Coronary artery (tissue), 2 donors: ENCODE results near the gene TGM1.

ENCODE experiments used
- DNase-seq: peaks from one replicate; pipeline ENCODE4 v3.0.0-alpha.2; 2017; ENCODE audit warnings: low spot score
- H3K27ac ChIP-seq, 2 donors: fragments of 200-600 bp; sonication (generic); one replicate each; pipeline ENCODE4 v1.5.1; 2016 to 2019
- H3K4me3 ChIP-seq: fragments of 200-600 bp; sonication (generic); 2 replicates; pipeline ENCODE4 v1.5.1; 2016; ENCODE audit warnings: mild to moderate bottlenecking, moderate library complexity
- CTCF ChIP-seq: fragments of 200-600 bp; sonication (generic); IDR thresholded peaks from one replicate; pipeline ENCODE4 v1.5.1; 2019; ENCODE audit warnings: antibody characterized with exemption

TGM1 gene

GRCh38 chr14:24298892-24299254 is 35.9 kb upstream of the TGM1 start:
- TF ChIP-seq CTCF, result no peak
- Histone ChIP-seq H3K4me3 (peak overlapping the region; percentile 94), H3K27ac (peak overlapping the region; percentile 81 to 92)
- DNase-seq, result no peak

- no peak for TF ChIP-seq CTCF
- Histone ChIP-seq H3K27ac (no peak overlapping the region), H3K4me3 (no peak overlapping the region)
- no peak for DNase-seq
These were observed 34.4 kb upstream of the TGM1 start for GRCh38 chr14:24297190-24297964.

GRCh38 chr14:24296341-24297157 is 33.6 kb upstream of the TGM1 start:
- no peak overlapping the region for H3K27ac ChIP-seq
- peak; percentile 56 for TF ChIP-seq CTCF
- DNase-seq, result no peak
- H3K4me3 ChIP-seq, result no peak overlapping the region

- Histone ChIP-seq H3K27ac (no peak overlapping the region), H3K4me3 (no peak overlapping the region)
- DNase-seq, result no peak
- no peak for TF ChIP-seq CTCF
These were observed 30.5 kb upstream of the TGM1 start for GRCh38 chr14:24293525-24293924.

- H3K27ac ChIP-seq, result no peak overlapping the region
- no peak for TF ChIP-seq CTCF
- no peak overlapping the region for H3K4me3 ChIP-seq
- DNase-seq, result no peak
These were observed 29.3 kb upstream of the TGM1 start for GRCh38 chr14:24292118-24292807.

- no peak overlapping the region for H3K4me3 ChIP-seq
- TF ChIP-seq CTCF, result no peak
- no peak overlapping the region for H3K27ac ChIP-seq
- no peak for DNase-seq
These were observed 28.6 kb upstream of the TGM1 start for GRCh38 chr14:24291446-24292117.
